Activated CD4-positive, alpha-beta T cell treated with anti-CD3 and anti-CD28 coated beads for 36 hours (primary cell): ENCODE data around the gene C1orf167. TPM values are rescaled to one million over a fixed set of nuclear protein-coding genes. Genes with fewer than 3 reads are reported as not detected.

Experiments
- ATAC-seq: fragments of 200-7000 bp; cut with Tn5 transposase; one replicate; pipeline ENCODE4 v1.10.0; 2021; ENCODE audit warnings: mild to moderate bottlenecking, moderate library complexity
- CTCF ChIA-PET: fragments of 350-600 bp; sonication (Branson Sonifier 250); formaldehyde crosslinking; loops from one replicate; lab custom pipeline; 2021; ENCODE audit warnings: antibody characterized with exemption; lab: Charles Lee
- POLR2A ChIA-PET: fragments of 350-600 bp; sonication (Branson Sonifier 250); formaldehyde crosslinking; loops from one replicate; lab custom pipeline; 2021; ENCODE audit warnings: antibody characterized with exemption, inconsistent platforms; lab: Charles Lee
- DNase-seq: peaks from one replicate; pipeline ENCODE4 v3.0.0-alpha.2; 2020
- H3K27ac Mint-ChIP-seq: one replicate; pipeline ENCODE4 v1.8.0; 2021; ENCODE audit warnings: mixed read lengths
- H3K27me3 Mint-ChIP-seq: one replicate; pipeline ENCODE4 v1.8.0; 2021; ENCODE audit warnings: mixed read lengths
- H3K36me3 Mint-ChIP-seq: one replicate; pipeline ENCODE4 v1.8.0; 2021; ENCODE audit warnings: low read depth, mixed read lengths
- H3K4me1 Mint-ChIP-seq: one replicate; pipeline ENCODE4 v1.8.0; 2021; ENCODE audit warnings: mixed read lengths
- H3K4me3 Mint-ChIP-seq: one replicate; pipeline ENCODE4 v1.8.0; 2021; ENCODE audit warnings: mild to moderate bottlenecking, moderate library complexity, mixed read lengths
- H3K9me3 Mint-ChIP-seq: one replicate; pipeline ENCODE4 v1.8.0; 2021; ENCODE audit warnings: low read depth, mixed read lengths
- intact Hi-C, 2 experiments: fragments of 100-400 bp; cut with DNase I in 1 of 2; cut with micrococcal nuclease in 1 of 2; formaldehyde crosslinking; loops; one replicate each; pipeline versions ENCODE4 v1.14.2 to v1.15.1; 2022 to 2024; cut with DNase I, micrococcal nuclease
- total RNA-seq, 2 experiments: library from RNA; stranded (reverse); gene quantifications; one replicate each; pipeline ENCODE4 v1.2.3, GENCODE V29; 2021

C1orf167 gene
- total RNA-seq, 2 experiments from 2014 or later: not detected

DNA sequence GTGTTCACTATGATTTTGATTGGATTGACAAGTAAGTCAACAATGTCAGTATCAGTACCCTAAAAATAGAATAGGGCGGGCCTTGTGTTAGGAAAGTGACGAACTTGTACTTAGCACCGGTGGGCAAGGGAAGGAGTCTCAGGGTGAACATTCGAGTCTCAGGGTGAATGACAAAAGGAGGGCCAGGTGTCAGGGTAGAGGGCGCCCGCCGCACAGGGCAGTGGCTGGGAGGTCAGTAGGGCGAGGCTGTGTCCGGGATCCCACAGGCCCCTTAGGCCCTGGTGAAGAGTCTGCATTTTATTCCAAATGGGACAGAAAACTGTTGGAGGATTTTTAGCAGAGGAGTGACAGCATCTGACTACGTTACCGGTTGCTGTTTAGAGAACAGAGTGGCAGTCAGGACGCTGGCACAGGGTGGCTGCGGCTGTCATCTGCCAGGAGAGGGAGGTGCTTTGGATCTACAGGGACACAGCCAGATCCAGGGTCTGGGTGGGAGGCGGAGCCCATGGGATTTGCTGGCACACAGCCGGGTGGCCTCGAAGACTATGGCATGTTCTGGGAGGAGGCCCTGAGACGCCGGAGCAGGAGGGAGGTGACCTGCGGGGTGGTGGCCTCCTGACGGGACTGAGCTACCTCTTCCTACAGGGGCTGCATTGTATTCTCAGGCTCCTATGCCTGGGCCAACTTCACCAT lies 15.1 kb upstream of the C1orf167 start:
- peaks cover 11% of the 10 kb centered on the region for H3K4me1 Mint-ChIP-seq
- H3K9me3 Mint-ChIP-seq: no peaks in the 10 kb centered on the region
- H3K27me3 Mint-ChIP-seq: no peaks in the 10 kb centered on the region
- ChIA-PET CTCF (interaction anchor here (0.6 kb wide), 1 partner anchor 31 kb away, joined by 3 read pairs; no protein-coding TSS in a partner anchor), POLR2A (no interaction called here)
- DNase-seq (no peak), ATAC-seq (no peak)
- no peak overlapping the region for H3K4me3 Mint-ChIP-seq
- intact Hi-C loops: no loop called here
- peaks cover 12% of the 10 kb centered on the region for H3K36me3 Mint-ChIP-seq
- peak overlapping the region; percentile 5 for H3K27ac Mint-ChIP-seq

DNA sequence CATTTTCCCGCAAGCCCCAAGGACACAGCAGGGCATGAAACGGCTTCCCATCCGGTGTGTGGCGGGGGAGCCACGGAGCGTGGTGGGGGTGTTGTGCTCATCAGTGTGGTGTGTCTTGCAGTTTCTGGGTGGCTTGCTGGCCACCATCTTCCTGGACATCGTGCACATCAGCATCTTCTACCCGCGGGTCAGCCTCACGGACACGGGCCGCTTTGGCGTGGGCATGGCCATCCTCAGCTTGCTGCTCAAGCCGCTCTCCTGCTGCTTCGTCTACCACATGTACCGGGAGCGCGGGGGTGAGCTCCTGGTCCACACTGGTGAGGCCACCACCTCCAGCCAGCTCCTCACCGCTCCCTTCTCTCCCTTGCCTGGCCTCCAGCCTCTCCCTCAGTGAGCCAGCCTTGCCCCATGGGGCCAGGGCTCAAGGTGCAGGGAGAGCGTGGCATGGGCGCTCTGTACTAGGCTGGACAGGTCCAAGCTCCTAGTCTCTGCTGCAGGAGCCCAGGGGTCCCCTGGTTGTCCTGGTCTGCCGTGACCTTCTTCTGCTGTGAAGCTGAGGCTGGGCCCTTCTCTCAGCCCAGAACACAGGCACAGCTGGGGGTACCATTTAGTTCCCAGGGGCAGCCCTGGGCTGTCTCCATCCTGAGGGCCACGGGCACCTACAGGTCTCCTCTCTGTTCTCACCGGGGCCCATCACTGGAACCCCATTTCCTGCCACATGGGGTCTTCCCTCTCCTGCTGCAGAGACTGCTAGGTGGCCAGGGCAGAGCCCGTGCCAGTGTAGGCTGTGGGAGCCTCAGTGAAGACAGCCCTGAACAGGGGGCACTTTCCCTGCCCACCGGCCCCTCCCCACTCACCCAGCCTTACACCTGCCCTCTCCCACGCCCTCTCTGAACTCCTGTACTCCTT lies 13.4 kb upstream of the C1orf167 start:
- ATAC-seq: peak; percentile 43
- Mint-ChIP-seq H3K9me3 (no peaks in the 10 kb centered on the region), H3K27ac (peak overlapping the region; percentile 74), H3K27me3 (no peaks in the 10 kb centered on the region), H3K4me3 (no peak overlapping the region), H3K4me1 (peaks cover 6% of the 10 kb centered on the region), H3K36me3 (peaks cover 12% of the 10 kb centered on the region)
- ChIA-PET CTCF (interaction anchor here (0.6 to 1.7 kb wide), 4 partner anchors 12 to 105 kb away, joined by 3 to 5 read pairs (median 3); partner anchors contain the start of genes AGTRAP and FBXO6), POLR2A (interaction anchor here (0.6 kb wide), 1 partner anchor 105 kb away, joined by 4 read pairs; no protein-coding TSS in a partner anchor)
- no peak for DNase-seq
- intact Hi-C loops: loop anchor here in 1 of 2 experiments (1.0 to 2.0 kb wide), 3 partner anchors 68 to 711 kb away; partner anchors contain the start of gene MAD2L2

DNA sequence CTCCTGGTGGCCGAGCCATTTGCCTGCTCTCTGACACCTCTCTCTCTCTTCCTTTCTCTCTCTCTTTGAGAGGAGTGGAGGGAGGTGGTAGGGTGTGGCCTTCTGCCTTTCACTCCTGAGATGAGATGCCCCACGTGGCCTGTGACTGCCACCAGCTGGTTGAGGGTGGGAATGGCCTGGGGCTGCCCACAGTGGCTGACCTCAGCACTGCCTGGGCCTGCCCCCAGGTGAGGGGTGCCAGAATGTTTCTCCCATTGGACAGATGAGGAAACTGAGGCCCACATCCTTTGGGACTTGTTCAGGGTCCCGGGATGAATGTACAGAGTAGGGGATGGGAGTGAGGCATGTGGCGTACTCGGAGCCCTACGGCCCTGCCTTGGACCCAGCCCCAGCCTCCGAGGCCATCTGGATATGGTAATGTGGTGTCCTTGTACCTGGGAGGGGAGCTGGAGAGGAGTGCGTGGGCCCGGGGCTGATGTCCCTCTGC lies 12.7 kb upstream of the C1orf167 start:
- H3K4me1 Mint-ChIP-seq: peaks cover 6% of the 10 kb centered on the region
- peaks cover 12% of the 10 kb centered on the region for H3K36me3 Mint-ChIP-seq
- no peaks in the 10 kb centered on the region for H3K27me3 Mint-ChIP-seq
- peak overlapping the region; percentile 74 for H3K27ac Mint-ChIP-seq
- DNase-seq (peak; percentile 84), ATAC-seq (peak; percentile 98)
- H3K4me3 Mint-ChIP-seq: no peak overlapping the region
- H3K9me3 Mint-ChIP-seq: no peaks in the 10 kb centered on the region
- ChIA-PET POLR2A (no interaction called here), CTCF (interaction anchor here (0.6 to 1.7 kb wide), 6 partner anchors 8 to 106 kb away, joined by 3 to 5 read pairs (median 3); partner anchors contain the start of genes FBXO44 and FBXO6)
- intact Hi-C loops: loop anchor here in 1 of 2 experiments (1.0 to 2.0 kb wide), 3 partner anchors 68 to 712 kb away; partner anchors contain the start of gene MAD2L2

DNA sequence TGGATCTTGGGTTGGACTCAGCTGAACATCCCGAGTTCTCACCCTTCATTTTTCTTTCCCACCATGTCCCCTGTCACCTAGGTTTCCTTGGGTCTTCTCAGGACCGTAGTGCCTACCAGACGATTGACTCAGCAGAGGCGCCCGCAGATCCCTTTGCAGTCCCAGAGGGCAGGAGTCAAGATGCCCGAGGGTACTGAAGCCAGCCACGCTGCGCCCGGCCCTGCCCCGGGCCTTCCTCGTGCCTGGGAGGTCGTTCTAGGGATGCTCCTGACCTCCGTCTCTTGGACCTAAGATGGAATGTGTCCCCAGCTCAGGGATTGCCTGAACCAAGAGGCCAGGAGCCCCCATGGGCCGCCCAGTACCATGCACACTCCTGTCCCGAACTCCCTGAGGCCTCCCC lies 12.0 kb upstream of the C1orf167 start:
- Mint-ChIP-seq H3K9me3 (no peaks in the 10 kb centered on the region), H3K4me1 (peaks cover 6% of the 10 kb centered on the region), H3K27ac (no peak overlapping the region), H3K4me3 (no peak overlapping the region), H3K36me3 (peaks cover 9% of the 10 kb centered on the region), H3K27me3 (no peaks in the 10 kb centered on the region)
- DNase-seq (no peak), ATAC-seq (no peak)
- intact Hi-C loops: loop anchor here in 1 of 2 experiments (1.0 to 2.0 kb wide), 3 partner anchors 69 to 713 kb away; partner anchors contain the start of gene MAD2L2
- CTCF ChIA-PET: interaction anchor here (0.9 to 1.7 kb wide), 3 partner anchors 9 to 100 kb away, joined by 3 to 5 read pairs (median 5); partner anchors contain the start of gene FBXO6
- POLR2A ChIA-PET: no interaction called here

DNA sequence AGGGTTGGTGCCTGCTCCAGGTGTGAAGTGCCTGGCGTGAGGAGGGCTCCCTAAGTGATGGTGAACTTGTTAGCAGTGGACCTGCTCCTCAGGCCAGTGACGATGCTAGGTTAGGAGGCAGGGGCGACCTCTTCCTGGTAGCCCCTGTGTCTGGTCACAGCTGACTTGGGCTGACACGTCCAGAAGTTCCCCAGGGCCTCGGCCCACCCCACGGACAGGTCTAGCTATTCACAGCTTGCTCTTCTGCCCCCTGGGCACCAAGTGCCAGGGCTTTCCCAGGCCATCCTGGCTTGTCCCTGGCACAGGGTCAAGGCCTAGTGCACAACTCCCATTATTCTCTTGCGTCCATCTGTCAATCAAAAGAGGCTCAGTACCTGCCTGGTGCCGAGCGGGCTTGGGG lies 10.9 kb upstream of the C1orf167 start:
- H3K27ac Mint-ChIP-seq: no peak overlapping the region
- no peak overlapping the region for H3K4me3 Mint-ChIP-seq
- intact Hi-C loops: no loop called here
- peaks cover 9% of the 10 kb centered on the region for H3K36me3 Mint-ChIP-seq
- ATAC-seq (no peak), DNase-seq (no peak)
- H3K4me1 Mint-ChIP-seq: peaks cover 6% of the 10 kb centered on the region
- H3K27me3 Mint-ChIP-seq: no peaks in the 10 kb centered on the region
- no peaks in the 10 kb centered on the region for H3K9me3 Mint-ChIP-seq
- ChIA-PET POLR2A (no interaction called here), CTCF (interaction anchor here (0.6 kb wide), 1 partner anchor 122 kb away, joined by 3 read pairs; no protein-coding TSS in a partner anchor)

DNA sequence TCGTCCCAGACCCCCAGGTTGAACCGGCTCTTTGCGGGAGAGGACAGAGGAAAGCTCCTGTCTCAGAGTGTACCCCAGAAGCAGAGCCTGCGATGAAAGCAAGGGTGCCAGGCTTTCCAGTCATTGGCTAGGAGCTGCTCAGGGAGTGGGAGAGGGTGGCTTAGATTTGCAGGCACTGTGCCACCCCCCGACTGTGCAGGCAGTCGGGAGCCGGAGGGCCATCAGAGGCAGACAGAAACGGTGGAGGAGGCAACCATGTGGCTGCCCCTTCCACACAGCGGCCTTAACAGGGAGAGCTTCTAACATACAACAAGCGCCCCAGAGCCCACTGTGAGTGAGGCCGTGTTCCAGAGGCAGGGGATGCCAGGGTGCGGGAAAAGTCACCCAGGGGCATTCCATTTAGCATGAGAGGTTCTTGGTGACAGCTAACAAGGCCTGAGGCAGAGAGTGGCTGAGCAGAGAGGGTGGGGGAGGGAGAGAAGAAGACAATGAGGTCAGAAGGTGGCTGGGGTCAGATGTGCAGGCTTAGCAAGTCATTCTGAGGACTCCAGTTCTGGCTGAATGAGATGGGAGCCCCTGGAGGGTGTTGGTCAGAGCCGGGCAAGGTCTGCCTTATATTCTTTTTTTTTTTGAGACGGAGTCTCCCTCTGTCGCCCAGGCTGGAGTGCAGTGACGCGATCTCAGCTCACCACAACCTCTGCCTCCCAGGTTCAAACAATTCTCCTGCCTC lies 9.5 kb upstream of the C1orf167 start:
- Mint-ChIP-seq H3K4me3 (no peak overlapping the region), H3K27ac (no peak overlapping the region), H3K4me1 (peaks cover 6% of the 10 kb centered on the region), H3K27me3 (no peaks in the 10 kb centered on the region), H3K9me3 (no peaks in the 10 kb centered on the region), H3K36me3 (peaks cover 5% of the 10 kb centered on the region)
- ATAC-seq (no peak), DNase-seq (no peak)
- intact Hi-C loops: no loop called here
- CTCF ChIA-PET: interaction anchor here (0.7 to 0.8 kb wide), 2 partner anchors 12 to 444 kb away, joined by 3 to 4 read pairs; no protein-coding TSS in a partner anchor
- POLR2A ChIA-PET: no interaction called here

DNA sequence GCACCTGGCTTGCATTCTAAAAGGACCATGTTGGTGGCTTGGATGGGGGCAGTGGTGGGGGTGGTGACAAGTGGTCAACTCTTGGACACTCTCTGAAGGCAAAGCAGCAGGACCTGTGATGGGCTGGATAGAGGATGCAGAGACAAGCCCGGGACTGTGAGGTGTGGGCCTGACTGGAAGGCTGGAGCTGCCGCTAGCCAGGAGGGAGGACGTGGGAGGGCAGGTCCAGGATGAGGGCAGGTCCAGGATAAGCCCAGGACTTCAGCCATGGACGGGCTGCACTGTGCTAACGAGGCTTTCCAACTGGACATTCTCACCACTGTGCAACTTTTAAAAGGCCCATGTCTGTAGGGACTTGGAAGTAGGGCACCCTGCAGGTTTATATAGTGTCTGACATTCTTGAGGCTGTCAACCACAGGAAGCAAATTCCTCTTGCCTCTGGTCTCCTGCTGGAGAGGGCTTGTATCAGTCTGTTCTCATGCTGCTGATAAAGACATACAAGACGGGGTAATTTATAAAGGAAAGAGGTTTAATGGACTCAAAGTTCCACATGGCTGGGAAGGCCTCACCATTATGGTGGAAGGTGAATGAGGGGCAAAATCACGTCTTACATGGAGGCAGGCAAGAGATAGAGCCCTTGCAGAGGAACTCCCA lies 8.3 kb upstream of the C1orf167 start:
- CTCF ChIA-PET: no interaction called here
- peaks cover 6% of the 10 kb centered on the region for H3K4me1 Mint-ChIP-seq
- H3K36me3 Mint-ChIP-seq: peaks cover 5% of the 10 kb centered on the region
- intact Hi-C loops: no loop called here
- H3K27ac Mint-ChIP-seq: no peak overlapping the region
- ATAC-seq: no peak
- H3K9me3 Mint-ChIP-seq: no peaks in the 10 kb centered on the region
- POLR2A ChIA-PET: no interaction called here
- no peaks in the 10 kb centered on the region for H3K27me3 Mint-ChIP-seq
- no peak overlapping the region for H3K4me3 Mint-ChIP-seq
- no peak for DNase-seq

DNA sequence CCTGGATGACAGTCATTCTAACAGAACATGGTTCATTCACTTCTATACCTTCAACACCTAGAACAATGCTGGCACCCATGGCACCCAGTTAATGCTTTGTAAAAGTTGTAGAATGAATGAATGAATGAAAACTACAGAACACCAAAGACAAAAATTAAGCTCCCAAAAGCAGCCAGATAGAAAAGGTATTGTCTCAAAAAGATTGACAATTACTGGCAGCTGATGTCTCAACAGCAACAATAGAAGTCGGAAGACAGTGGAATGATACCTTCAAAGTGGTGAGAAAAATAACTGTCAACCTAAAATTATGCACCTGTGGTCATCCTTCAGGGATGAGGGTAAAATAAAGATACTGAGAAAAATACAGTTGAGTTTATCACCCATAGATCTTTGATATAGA lies 4.9 kb upstream of the C1orf167 start:
- ATAC-seq (no peak), DNase-seq (no peak)
- intact Hi-C loops: no loop called here
- no peaks in the 10 kb centered on the region for H3K4me1 Mint-ChIP-seq
- POLR2A ChIA-PET: no interaction called here
- peaks cover 7% of the 10 kb centered on the region for H3K27me3 Mint-ChIP-seq
- CTCF ChIA-PET: no interaction called here
- no peaks in the 10 kb centered on the region for H3K9me3 Mint-ChIP-seq
- H3K36me3 Mint-ChIP-seq: no peaks in the 10 kb centered on the region
- no peak overlapping the region for H3K27ac Mint-ChIP-seq
- H3K4me3 Mint-ChIP-seq: no peak overlapping the region

DNA sequence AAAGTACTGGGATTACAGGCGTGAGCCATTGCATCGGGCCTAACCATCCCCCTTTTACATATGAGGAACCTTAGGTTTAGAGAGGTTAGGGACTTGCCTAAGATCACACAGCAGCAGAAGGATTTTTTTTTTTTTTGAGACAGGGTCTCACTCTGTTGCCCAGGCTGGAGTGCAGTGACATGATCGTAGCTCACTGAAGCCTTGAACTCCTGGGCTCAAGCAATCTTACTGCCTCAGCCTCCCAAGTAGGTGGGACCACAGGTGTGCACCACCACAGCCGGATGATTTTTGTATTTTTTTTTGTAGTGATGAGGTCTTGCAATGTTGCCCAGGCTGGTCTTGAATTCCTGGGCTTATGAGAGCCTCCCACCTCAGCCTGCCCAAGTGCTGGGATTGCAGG lies 2.2 kb upstream of the C1orf167 start:
- ATAC-seq: no peak
- ChIA-PET POLR2A (no interaction called here), CTCF (interaction anchor here (0.7 kb wide), 1 partner anchor 12 kb away, joined by 3 read pairs; no protein-coding TSS in a partner anchor)
- intact Hi-C loops: no loop called here
- Mint-ChIP-seq H3K27ac (no peak overlapping the region), H3K4me3 (no peak overlapping the region), H3K36me3 (no peaks in the 10 kb centered on the region), H3K9me3 (no peaks in the 10 kb centered on the region), H3K4me1 (no peaks in the 10 kb centered on the region), H3K27me3 (peaks cover 15% of the 10 kb centered on the region)
- no peak for DNase-seq

DNA sequence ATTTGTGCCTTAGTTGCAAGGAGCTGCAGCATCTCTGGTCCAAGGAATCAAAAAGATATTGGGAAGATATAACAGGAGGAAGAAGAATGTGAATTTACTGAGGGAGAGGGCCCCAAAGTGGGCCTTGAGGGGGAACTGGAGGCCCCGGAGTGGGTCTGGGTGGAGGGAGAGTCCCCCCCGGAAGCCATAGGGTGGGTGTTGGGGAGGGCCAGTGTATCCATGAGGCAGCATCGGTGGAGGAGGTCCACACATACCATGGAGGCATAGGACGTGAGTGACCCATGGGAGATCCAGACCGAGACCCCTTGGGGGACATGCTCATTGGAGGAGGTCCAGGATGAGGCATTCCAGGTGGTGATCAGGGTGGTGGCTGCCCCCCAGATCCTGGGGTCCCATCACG lies 708 bp upstream of the C1orf167 start:
- CTCF ChIA-PET: no interaction called here
- Mint-ChIP-seq H3K9me3 (no peaks in the 10 kb centered on the region), H3K4me3 (no peak overlapping the region), H3K4me1 (no peaks in the 10 kb centered on the region), H3K27me3 (peaks cover 15% of the 10 kb centered on the region), H3K27ac (no peak overlapping the region), H3K36me3 (no peaks in the 10 kb centered on the region)
- ATAC-seq (no peak), DNase-seq (no peak)
- intact Hi-C loops: no loop called here
- POLR2A ChIA-PET: no interaction called here
